ENCODE results near the gene SLC30A10.

DNA sequence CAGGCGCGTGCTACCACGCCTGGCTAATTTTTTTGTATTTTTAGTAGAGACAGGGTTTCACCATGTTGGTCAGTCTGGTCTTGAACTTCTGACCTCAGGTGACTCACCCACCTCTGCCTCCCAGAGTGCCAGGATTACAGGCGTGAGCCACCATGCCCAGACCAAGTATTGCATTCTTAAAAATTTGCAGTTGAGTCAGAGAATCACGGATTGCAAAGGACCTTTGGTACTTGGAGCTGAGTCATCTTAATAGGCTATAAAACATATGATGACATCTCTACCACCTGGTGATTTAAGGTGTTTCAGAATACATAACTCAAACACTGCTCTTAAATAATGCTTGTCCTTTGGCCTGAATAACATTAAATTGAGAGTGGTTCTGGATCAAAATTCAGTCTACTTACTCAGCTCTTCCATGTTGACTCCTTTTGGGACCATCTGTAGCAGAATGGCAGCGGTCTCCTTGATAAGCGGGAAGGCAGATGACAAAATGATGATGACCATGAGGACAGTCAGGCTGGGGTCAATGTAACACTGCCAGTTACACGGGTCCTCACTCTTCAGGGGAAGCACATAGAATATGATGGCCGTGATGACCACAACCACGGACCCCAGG lies 10.4 kb downstream of the SLC30A10 start:
- TF ChIP-seq, protein P1, sequence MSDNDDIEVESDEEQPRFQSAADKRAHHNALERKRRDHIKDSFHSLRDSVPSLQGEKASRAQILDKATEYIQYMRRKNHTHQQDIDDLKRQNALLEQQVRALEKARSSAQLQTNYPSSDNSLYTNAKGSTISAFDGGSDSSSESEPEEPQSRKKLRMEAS (IDR thresholded peaks at IDR 0.05) = no peak
- no peak for TF ChIP-seq RAD21 (conservative IDR thresholded peaks at IDR 0.05 in 1 of 2, IDR thresholded peaks at IDR 0.05 in 1 of 2)
- TF ChIP-seq POLR2A (IDR thresholded peaks at IDR 0.05; ENCODE audit: low read length) = no peak
- TF ChIP-seq, protein P2, sequence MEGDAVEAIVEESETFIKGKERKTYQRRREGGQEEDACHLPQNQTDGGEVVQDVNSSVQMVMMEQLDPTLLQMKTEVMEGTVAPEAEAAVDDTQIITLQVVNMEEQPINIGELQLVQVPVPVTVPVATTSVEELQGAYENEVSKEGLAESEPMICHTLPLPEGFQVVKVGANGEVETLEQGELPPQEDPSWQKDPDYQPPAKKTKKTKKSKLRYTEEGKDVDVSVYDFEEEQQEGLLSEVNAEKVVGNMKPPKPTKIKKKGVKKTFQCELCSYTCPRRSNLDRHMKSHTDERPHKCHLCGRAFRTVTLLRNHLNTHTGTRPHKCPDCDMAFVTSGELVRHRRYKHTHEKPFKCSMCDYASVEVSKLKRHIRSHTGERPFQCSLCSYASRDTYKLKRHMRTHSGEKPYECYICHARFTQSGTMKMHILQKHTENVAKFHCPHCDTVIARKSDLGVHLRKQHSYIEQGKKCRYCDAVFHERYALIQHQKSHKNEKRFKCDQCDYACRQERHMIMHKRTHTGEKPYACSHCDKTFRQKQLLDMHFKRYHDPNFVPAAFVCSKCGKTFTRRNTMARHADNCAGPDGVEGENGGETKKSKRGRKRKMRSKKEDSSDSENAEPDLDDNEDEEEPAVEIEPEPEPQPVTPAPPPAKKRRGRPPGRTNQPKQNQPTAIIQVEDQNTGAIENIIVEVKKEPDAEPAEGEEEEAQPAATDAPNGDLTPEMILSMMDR (IDR thresholded peaks at IDR 0.05) = no peak
- TF ChIP-seq RCOR1 (IDR thresholded peaks at IDR 0.05; ENCODE audit: low read depth, low read length) = no peak
- TF ChIP-seq CBX8 (IDR thresholded peaks at IDR 0.05) = no peak

All from A549 (cell line).